Measurements from ENCODE around the gene MTMR12. TPM values are rescaled to one million over a fixed set of nuclear protein-coding genes. Genes with fewer than 3 reads are reported as not detected.

MTMR12 gene
- total RNA-seq, 1 experiment from 2014 or later: 16.0 TPM

- Histone ChIP-seq H3F3A (ENCODE audit: low read length, unreplicated experiment) (no peaks in the 10 kb centered on the region), H3K4me1 (ENCODE audit: insufficient read depth, low read length) (no peaks in the 10 kb centered on the region), H3K79me2 (ENCODE audit: low read length) (no peaks in the 10 kb centered on the region), H3K36me3 (ENCODE audit: low read depth, low read length) (no peaks in the 10 kb centered on the region), H3K9me3 (ENCODE audit: low read length) (no peaks in the 10 kb centered on the region), H3K27ac (ENCODE audit: low read length) (no peak overlapping the region), H3K27me3 (ENCODE audit: low read length) (no peaks in the 10 kb centered on the region), H3K9ac (ENCODE audit: low read length) (no peak overlapping the region), H3K9me2 (replicated peaks; ENCODE audit: low read length) (no peaks in the 10 kb centered on the region), H3K4me2 (ENCODE audit: low read length) (no peak overlapping the region), H3K4me3 (ENCODE audit: low read length) (no peak overlapping the region), H2AFZ (ENCODE audit: low read length) (no peak overlapping the region), H4K20me1 (ENCODE audit: low read length) (no peaks in the 10 kb centered on the region)
- TF ChIP-seq EZH2phosphoT487 (IDR thresholded peaks at IDR 0.05; ENCODE audit: borderline replicate concordance, low read length) (no peak), CTCF (conservative IDR thresholded peaks at IDR 0.05; ENCODE audit: low read depth, low read length) (no peak), EZH2 (IDR thresholded peaks at IDR 0.05; ENCODE audit: low read length, unreplicated experiment) (no peak)
- intact Hi-C loops (cut with micrococcal nuclease): no loop called here
- ATAC-seq: no peak
- BruUV-seq (replicated peaks): no TSS peak
- CTCF ChIA-PET: no interaction called here
- POLR2A ChIA-PET (ENCODE audit: unreplicated experiment): no interaction called here
- DNase-seq: no peak
Observed at GRCh38 chr5:32277798-32278197, 34.9 kb downstream of the MTMR12 start.

GRCh38 chr5:32276173-32276853, 36.4 kb downstream of the MTMR12 start:
- Histone ChIP-seq H3K27ac (ENCODE audit: low read length) (no peak overlapping the region), H3K9me2 (replicated peaks; ENCODE audit: low read length) (no peaks in the 10 kb centered on the region), H3K36me3 (ENCODE audit: low read depth, low read length) (peaks cover 2% of the 10 kb centered on the region; the same call in 1 of the 2 replicates), H4K20me1 (ENCODE audit: low read length) (no peaks in the 10 kb centered on the region), H3K79me2 (ENCODE audit: low read length) (no peaks in the 10 kb centered on the region), H3F3A (ENCODE audit: low read length, unreplicated experiment) (no peaks in the 10 kb centered on the region), H3K4me3 (ENCODE audit: low read length) (no peak overlapping the region), H3K9me3 (ENCODE audit: low read length) (no peaks in the 10 kb centered on the region), H3K27me3 (ENCODE audit: low read length) (no peaks in the 10 kb centered on the region), H2AFZ (ENCODE audit: low read length) (no peak overlapping the region), H3K4me1 (ENCODE audit: insufficient read depth, low read length) (no peaks in the 10 kb centered on the region), H3K9ac (ENCODE audit: low read length) (no peak overlapping the region), H3K4me2 (ENCODE audit: low read length) (no peak overlapping the region)
- ChIA-PET CTCF (no interaction called here), POLR2A (ENCODE audit: unreplicated experiment) (no interaction called here)
- intact Hi-C loops (cut with micrococcal nuclease): no loop called here
- no TSS peak for BruUV-seq (replicated peaks)
- no peak for DNase-seq
- TF ChIP-seq CTCF (conservative IDR thresholded peaks at IDR 0.05; ENCODE audit: low read depth, low read length) (no peak), EZH2 (IDR thresholded peaks at IDR 0.05; ENCODE audit: low read length, unreplicated experiment) (no peak)
- ATAC-seq: no peak

GRCh38 chr5:32275396-32275741, 37.4 kb downstream of the MTMR12 start:
- Histone ChIP-seq H3K9ac (ENCODE audit: low read length) (no peak overlapping the region), H3K9me3 (ENCODE audit: low read length) (no peaks in the 10 kb centered on the region), H3K4me3 (ENCODE audit: low read length) (no peak overlapping the region), H3K79me2 (ENCODE audit: low read length) (no peaks in the 10 kb centered on the region), H4K20me1 (ENCODE audit: low read length) (no peaks in the 10 kb centered on the region), H3K4me2 (ENCODE audit: low read length) (no peak overlapping the region), H3K27ac (ENCODE audit: low read length) (no peak overlapping the region), H3K27me3 (ENCODE audit: low read length) (no peaks in the 10 kb centered on the region), H3K4me1 (ENCODE audit: insufficient read depth, low read length) (no peaks in the 10 kb centered on the region), H3F3A (ENCODE audit: low read length, unreplicated experiment) (no peaks in the 10 kb centered on the region), H3K36me3 (ENCODE audit: low read depth, low read length) (peaks cover 11% of the 10 kb centered on the region; the same call in 1 of the 2 replicates), H3K9me2 (replicated peaks; ENCODE audit: low read length) (no peaks in the 10 kb centered on the region), H2AFZ (ENCODE audit: low read length) (no peak overlapping the region)
- no TSS peak for BruUV-seq (replicated peaks)
- no peak for DNase-seq
- intact Hi-C loops (cut with micrococcal nuclease): no loop called here
- TF ChIP-seq EZH2phosphoT487 (IDR thresholded peaks at IDR 0.05; ENCODE audit: borderline replicate concordance, low read length) (no peak), CTCF (conservative IDR thresholded peaks at IDR 0.05; ENCODE audit: low read depth, low read length) (no peak)
- no peak for ATAC-seq
- ChIA-PET CTCF (no interaction called here), POLR2A (ENCODE audit: unreplicated experiment) (no interaction called here)

Data from PC-3 (cell line).